ENCODE results near the gene NRN1.

Gene NRN1

GRCh38 chr6:5992551-5993225 is 14.0 kb downstream of the NRN1 start:
- no peaks in the 10 kb centered on the region for H3K36me3 ChIP-seq (ENCODE audit: control insufficient read depth, insufficient read depth, low read length, severe bottlenecking)
- H3K9ac ChIP-seq (ENCODE audit: low read length), result no peak overlapping the region
- H3K9me3 ChIP-seq (ENCODE audit: control insufficient read depth, low read length), result peaks cover 4% of the 10 kb centered on the region
- no peak for DNase-seq (ENCODE audit: low read depth)
- no peak overlapping the region for H3K4me3 ChIP-seq (ENCODE audit: low read length)
- H3K27me3 ChIP-seq (replicated peaks; ENCODE audit: control insufficient read depth, insufficient read depth, low read length), result peaks cover 2% of the 10 kb centered on the region
- peaks cover 28% of the 10 kb centered on the region for H3K4me1 ChIP-seq (ENCODE audit: control insufficient read depth, insufficient read depth, low read length)

GRCh38 chr6:5990786-5991185 is 15.9 kb downstream of the NRN1 start:
- no peak overlapping the region for H3K4me3 ChIP-seq (ENCODE audit: low read length)
- peaks cover 20% of the 10 kb centered on the region for H3K4me1 ChIP-seq (ENCODE audit: control insufficient read depth, insufficient read depth, low read length)
- H3K27me3 ChIP-seq (replicated peaks; ENCODE audit: control insufficient read depth, insufficient read depth, low read length), result peaks cover 5% of the 10 kb centered on the region
- no peak for DNase-seq (ENCODE audit: low read depth)
- H3K9me3 ChIP-seq (ENCODE audit: control insufficient read depth, low read length), result peaks cover 5% of the 10 kb centered on the region
- H3K9ac ChIP-seq (ENCODE audit: low read length), result no peak overlapping the region
- H3K36me3 ChIP-seq (ENCODE audit: control insufficient read depth, insufficient read depth, low read length, severe bottlenecking), result no peaks in the 10 kb centered on the region

GRCh38 chr6:5989141-5989723 is 17.5 kb downstream of the NRN1 start:
- Histone ChIP-seq H3K4me1 (ENCODE audit: control insufficient read depth, insufficient read depth, low read length) (peaks cover 16% of the 10 kb centered on the region), H3K9me3 (ENCODE audit: control insufficient read depth, low read length) (peaks cover 5% of the 10 kb centered on the region), H3K4me3 (ENCODE audit: low read length) (no peak overlapping the region), H3K27me3 (replicated peaks; ENCODE audit: control insufficient read depth, insufficient read depth, low read length) (peaks cover 12% of the 10 kb centered on the region), H3K9ac (ENCODE audit: low read length) (no peak overlapping the region), H3K36me3 (ENCODE audit: control insufficient read depth, insufficient read depth, low read length, severe bottlenecking) (no peaks in the 10 kb centered on the region)
- no peak for DNase-seq (ENCODE audit: low read depth)

- H3K4me1 ChIP-seq (ENCODE audit: control insufficient read depth, insufficient read depth, low read length), result peaks cover 16% of the 10 kb centered on the region
- H3K4me3 ChIP-seq (ENCODE audit: low read length), result no peak overlapping the region
- H3K9ac ChIP-seq (ENCODE audit: low read length), result no peak overlapping the region
- H3K27me3 ChIP-seq (replicated peaks; ENCODE audit: control insufficient read depth, insufficient read depth, low read length), result peaks cover 21% of the 10 kb centered on the region
- H3K36me3 ChIP-seq (ENCODE audit: control insufficient read depth, insufficient read depth, low read length, severe bottlenecking), result no peaks in the 10 kb centered on the region
- no peak for DNase-seq (ENCODE audit: low read depth)
- peaks cover 5% of the 10 kb centered on the region for H3K9me3 ChIP-seq (ENCODE audit: control insufficient read depth, low read length)
Observed at GRCh38 chr6:5986861-5987260, 19.9 kb downstream of the NRN1 start.

GRCh38 chr6:5984150-5985089 is 22.3 kb downstream of the NRN1 start:
- H3K36me3 ChIP-seq (ENCODE audit: control insufficient read depth, insufficient read depth, low read length, severe bottlenecking), result no peaks in the 10 kb centered on the region

GRCh38 chr6:5981126-5982026 is 25.3 kb downstream of the NRN1 start:
- DNase-seq (ENCODE audit: low read depth), result no peak
- no peaks in the 10 kb centered on the region for H3K9me3 ChIP-seq (ENCODE audit: control insufficient read depth, low read length)
- no peak overlapping the region for H3K9ac ChIP-seq (ENCODE audit: low read length)
- peaks cover 21% of the 10 kb centered on the region for H3K4me1 ChIP-seq (ENCODE audit: control insufficient read depth, insufficient read depth, low read length)
- H3K4me3 ChIP-seq (ENCODE audit: low read length), result no peak overlapping the region
- no peaks in the 10 kb centered on the region for H3K36me3 ChIP-seq (ENCODE audit: control insufficient read depth, insufficient read depth, low read length, severe bottlenecking)
- H3K27me3 ChIP-seq (replicated peaks; ENCODE audit: control insufficient read depth, insufficient read depth, low read length), result peaks cover 21% of the 10 kb centered on the region

More at GRCh38 chr6:5984150-5985089, 22.3 kb downstream of the NRN1 start:
- no peak overlapping the region for H3K4me3 ChIP-seq (ENCODE audit: low read length)
- peaks cover 5% of the 10 kb centered on the region for H3K9me3 ChIP-seq (ENCODE audit: control insufficient read depth, low read length)
- H3K27me3 ChIP-seq (replicated peaks; ENCODE audit: control insufficient read depth, insufficient read depth, low read length), result peaks cover 21% of the 10 kb centered on the region
- no peak for DNase-seq (ENCODE audit: low read depth)
- peaks cover 24% of the 10 kb centered on the region for H3K4me1 ChIP-seq (ENCODE audit: control insufficient read depth, insufficient read depth, low read length)
- no peak overlapping the region for H3K9ac ChIP-seq (ENCODE audit: low read length)

GRCh38 chr6:5979650-5980420 is 26.9 kb downstream of the NRN1 start:
- DNase-seq (ENCODE audit: low read depth), result no peak

GRCh38 chr6:5976811-5977210 is 29.9 kb downstream of the NRN1 start:
- Histone ChIP-seq H3K36me3 (ENCODE audit: control insufficient read depth, insufficient read depth, low read length, severe bottlenecking) (no peaks in the 10 kb centered on the region), H3K4me3 (ENCODE audit: low read length) (no peak overlapping the region), H3K9me3 (ENCODE audit: control insufficient read depth, low read length) (no peaks in the 10 kb centered on the region), H3K9ac (ENCODE audit: low read length) (no peak overlapping the region), H3K27me3 (replicated peaks; ENCODE audit: control insufficient read depth, insufficient read depth, low read length) (peaks cover 3% of the 10 kb centered on the region), H3K4me1 (ENCODE audit: control insufficient read depth, insufficient read depth, low read length) (peaks cover 21% of the 10 kb centered on the region)
- no peak for DNase-seq (ENCODE audit: low read depth)

More at GRCh38 chr6:5979650-5980420, 26.9 kb downstream of the NRN1 start:
- Histone ChIP-seq H3K9me3 (ENCODE audit: control insufficient read depth, low read length) (no peaks in the 10 kb centered on the region), H3K4me1 (ENCODE audit: control insufficient read depth, insufficient read depth, low read length) (peaks cover 21% of the 10 kb centered on the region), H3K36me3 (ENCODE audit: control insufficient read depth, insufficient read depth, low read length, severe bottlenecking) (no peaks in the 10 kb centered on the region), H3K27me3 (replicated peaks; ENCODE audit: control insufficient read depth, insufficient read depth, low read length) (peaks cover 14% of the 10 kb centered on the region), H3K9ac (ENCODE audit: low read length) (no peak overlapping the region), H3K4me3 (ENCODE audit: low read length) (peak overlapping the region; percentile 18)

GRCh38 chr6:5968817-5969734 is 37.6 kb downstream of the NRN1 start:
- peaks cover 13% of the 10 kb centered on the region for H3K4me1 ChIP-seq (ENCODE audit: control insufficient read depth, insufficient read depth, low read length)
- H3K36me3 ChIP-seq (ENCODE audit: control insufficient read depth, insufficient read depth, low read length, severe bottlenecking), result no peaks in the 10 kb centered on the region
- H3K9ac ChIP-seq (ENCODE audit: low read length), result no peak overlapping the region
- H3K27me3 ChIP-seq (replicated peaks; ENCODE audit: control insufficient read depth, insufficient read depth, low read length), result peaks cover 6% of the 10 kb centered on the region
- no peak overlapping the region for H3K4me3 ChIP-seq (ENCODE audit: low read length)
- peak; percentile 1 for DNase-seq (ENCODE audit: low read depth)
- H3K9me3 ChIP-seq (ENCODE audit: control insufficient read depth, low read length), result no peaks in the 10 kb centered on the region

Measured in adipocyte (in vitro differentiated cells).